NCI-H2196 (cell line): ENCODE measurements around the gene IGDCC3.
A peak's percentile ranks its signal among the peaks of the same experiment; 100 is the strongest.

Source experiments
- DNase-seq: peaks from one replicate; lab custom pipeline; 2025; ENCODE audit not compliant: unreplicated experiment; lab: John Stamatoyannopoulos, UW

IGDCC3 gene

DNA sequence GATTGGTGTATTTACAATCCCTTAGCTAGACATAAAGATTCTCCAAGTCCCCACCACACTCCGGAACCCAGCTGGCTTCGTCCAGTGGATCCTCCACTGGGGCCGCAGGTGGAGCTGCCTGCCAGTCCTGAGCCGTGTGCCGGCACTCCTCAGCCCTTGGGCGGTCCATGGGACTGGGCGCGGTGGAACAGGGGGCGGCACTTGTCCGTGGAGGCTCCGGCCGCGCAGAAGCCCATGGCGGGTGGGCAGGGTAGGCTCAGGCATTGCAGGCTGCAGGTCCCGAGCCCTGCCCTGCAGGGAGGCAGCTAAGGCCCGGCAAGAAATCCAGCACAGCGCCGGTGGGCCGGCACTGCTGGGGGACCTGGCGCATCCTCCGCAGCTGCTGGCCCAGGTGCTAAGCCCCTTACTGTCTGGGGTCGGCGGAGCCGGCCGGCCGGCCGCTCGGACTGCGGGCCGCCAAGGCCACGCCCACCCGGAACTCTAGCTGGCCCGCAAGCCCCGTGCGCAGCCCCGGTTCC is 76.8 kb downstream of the IGDCC3 start:
- no peak for DNase-seq

DNA sequence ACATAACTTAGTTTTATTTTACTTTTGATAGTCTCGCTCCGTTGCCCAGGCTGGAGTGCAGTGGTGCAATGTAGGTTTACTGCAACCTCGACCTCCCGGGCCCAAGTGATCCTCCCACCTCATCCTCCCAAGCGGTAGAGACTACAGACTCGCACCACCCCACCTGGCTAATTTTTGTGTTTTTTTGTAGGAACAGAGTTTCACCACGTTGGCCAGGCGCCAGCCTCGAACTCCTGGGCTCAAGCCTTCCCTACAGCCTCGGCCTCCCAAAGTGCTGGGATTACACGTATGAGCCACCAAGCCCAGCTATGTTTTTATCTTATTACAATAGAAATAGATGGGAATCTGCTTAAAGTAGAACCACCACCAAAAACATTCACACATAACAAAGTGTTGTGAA is 79.1 kb downstream of the IGDCC3 start:
- DNase-seq: no peak

DNA sequence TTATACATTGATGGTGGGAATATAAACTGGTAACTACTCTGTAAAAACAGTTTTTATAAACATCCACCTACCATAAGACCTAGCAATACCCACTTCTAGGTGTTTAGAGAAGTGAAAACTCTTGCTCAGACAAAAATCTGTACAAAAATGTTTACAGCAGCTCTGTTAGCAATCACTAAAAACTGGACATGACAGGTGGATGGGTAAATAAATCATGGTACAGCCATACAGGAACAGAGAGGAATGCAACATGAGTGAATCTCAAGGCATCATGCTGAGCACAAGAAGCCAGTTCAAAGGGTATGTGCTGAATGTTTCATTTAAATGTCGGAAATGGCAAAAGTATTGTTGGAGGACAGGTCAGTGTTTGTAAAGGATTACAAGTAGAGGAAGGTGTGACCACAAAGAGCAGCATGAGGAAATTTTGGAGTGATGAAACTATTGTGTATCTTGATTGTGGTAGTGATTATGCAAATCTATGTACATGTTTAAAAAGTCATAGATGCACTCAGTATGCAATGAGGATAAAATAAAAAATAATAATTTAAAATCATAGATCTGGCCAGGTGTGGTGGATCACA is 84.8 kb downstream of the IGDCC3 start:
- DNase-seq: no peak

DNA sequence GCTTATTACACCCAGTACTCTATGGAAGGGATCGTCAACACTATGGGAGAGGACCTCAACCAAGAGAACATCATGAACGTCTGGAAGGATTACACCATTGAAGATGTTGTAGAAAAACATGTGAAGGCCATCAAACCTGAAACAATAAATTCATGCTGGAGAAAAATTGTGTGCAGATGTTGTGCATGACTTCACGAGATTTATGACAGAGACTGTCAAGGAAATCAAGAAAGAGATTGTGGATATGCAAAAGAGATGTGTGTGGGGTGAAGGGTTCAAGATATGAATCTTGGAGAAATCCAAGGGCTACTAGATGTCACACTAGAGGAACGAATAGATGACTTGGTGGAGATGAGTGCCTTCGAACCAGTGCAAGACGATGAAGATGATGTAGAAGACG is 87.6 kb downstream of the IGDCC3 start:
- no peak for DNase-seq

DNA sequence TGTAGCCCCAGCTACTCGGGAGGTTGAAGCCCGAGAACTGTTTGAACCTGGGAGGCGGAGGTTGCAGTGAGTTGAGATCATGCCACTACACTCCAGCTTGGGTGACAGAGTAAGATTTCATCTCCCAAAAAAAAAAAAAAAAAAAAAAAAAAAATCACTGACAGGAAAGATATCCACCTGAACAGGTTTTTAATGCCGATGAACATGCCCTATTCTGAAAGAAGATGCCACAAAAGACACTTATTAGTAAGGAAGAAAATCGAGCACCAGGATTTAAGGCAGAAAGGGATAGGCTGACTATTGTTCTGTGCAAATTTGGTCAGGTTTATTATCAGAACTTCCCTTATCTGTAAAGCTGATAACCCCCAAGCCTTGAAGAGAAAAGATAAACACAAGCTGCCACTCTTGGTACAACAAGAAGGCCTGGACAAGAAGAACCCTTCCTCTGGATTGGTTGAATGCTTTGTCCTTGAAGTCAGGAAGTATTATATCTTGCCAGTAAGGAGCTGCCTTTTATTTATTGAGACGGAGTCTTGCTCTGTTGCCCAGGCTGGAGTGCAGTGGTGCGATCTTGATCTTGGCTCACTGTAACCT is 88.4 kb downstream of the IGDCC3 start:
- DNase-seq: no peak

DNA sequence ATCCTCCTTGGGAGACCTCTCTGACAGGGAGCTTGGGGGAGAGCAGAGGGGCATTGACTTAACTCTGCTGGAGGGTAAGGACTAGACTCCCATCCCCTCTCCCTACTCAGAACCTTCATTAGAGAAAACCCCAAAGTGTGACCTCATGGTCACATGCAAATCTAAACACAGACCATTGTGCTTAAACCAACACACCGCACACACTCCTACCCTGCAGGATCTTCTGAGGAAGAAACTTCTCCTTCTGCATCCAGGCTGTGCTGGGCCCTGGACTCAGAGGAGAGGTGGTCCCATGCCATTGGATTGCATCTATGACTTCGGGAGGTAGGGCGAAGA is 90.3 kb downstream of the IGDCC3 start:
- no peak for DNase-seq

DNA sequence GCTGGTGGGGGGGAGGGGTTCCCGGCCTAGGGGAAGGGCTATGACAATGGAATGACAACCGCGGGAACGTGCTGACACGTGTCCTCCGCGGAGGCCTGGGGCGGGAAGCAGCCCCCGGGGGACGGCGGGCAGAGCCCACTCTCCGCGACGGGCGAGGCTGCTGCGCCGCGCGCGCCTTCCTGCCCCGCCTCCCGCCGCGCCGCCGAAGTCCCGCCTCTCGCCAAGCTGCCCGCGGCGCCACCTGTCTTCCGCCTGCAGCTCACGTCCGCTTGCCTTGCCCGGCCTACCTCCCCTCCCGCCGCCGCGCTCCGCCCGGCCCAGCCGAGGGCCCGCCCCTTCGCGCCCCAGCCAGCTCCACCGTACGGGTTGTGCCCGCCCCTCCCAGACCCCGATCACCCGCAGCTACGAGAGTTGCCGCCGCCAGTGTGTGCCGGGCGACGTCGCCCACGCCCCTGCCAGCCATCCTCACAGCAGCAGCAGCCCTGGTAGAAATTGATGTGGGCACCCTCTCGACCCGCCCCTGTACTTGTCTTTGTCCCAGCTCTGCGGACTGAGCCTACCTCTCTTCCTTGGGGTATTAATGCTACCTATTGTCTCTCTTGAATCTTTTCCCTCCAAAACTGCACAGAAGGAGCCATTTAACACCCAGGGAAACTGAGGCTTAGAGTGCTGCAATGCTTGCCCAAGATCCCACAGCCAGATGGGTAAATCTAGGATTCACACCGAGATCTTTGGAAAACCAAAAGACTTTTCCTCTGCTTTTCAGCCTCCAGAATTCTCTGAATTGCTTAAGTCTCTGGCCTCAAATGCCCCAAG is 90.9 kb downstream of the IGDCC3 start, which contains the start of gene PARP16:
PARP16 (minus strand) TSS at position 180 of the 816 bp plus-strand sequence. CDS start 457 bp downstream, outside the sequence.
- peak; percentile 82 for DNase-seq

DNA sequence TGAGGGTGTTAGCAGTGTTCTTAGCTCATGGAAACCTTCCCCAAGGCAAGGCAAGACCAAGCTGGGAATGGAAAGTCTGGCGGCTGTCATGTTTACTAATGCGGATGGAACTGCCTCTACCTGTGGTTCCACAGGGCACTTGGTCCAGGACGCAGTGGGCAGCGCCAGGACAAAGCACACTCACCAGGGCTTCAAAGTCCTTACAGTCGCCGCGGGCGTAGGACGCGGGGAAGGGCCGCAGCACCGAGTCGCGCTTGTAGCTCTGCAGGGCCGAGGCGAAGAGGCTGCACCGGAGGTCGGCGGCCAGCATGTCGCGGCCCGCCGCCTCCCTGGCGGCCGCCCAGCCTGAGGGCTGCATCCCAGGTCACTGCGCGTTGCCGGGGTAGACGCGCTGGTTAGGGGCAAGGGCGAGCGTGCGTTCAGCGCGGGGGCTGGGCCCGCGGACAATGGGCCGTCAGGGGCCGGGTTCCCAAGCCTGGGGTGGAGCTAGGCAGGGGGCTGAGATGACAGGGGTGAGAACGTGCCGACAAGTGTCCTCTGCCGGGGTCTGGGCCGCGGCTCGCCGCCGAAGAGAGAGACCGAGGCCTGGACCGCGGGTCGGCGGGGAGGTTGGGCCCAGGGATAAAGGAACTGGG is 91.6 kb downstream of the IGDCC3 start:
- no peak for DNase-seq

DNA sequence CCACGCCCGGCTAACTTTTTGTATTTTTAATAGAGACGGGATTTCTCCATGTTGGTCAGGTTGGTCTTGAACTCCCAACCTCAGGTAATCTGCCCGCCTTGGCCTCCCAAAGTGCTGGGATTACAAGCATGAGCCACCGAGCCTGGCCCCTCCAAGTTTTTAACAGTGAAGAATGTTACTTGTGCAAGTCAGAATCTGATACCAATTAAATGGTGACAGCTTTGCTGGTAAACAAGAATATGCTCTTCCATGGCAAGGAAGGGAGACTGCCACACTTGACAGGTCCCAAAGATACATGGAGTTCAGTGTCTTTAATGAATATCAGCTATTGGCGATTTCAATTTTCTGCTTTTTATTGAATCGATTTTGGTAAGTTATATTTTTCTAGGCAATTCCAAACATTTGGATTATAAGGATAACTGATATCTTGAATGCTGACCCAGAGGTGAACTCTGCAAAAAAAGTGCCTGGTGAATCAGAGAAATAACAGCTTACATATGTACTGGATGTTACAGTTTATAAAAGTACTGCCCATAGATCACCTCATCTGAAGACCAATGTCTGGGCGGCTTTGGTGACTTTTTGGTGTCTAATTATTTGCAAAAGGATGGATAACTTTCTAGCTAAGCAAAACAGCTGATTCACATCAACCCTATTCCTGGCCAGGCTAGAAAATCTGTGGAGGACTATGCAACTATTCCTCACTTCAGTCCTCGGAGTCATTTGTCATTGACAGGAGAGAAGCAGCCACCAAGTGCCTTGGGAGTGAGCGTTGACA is 92.3 kb downstream of the IGDCC3 start:
- DNase-seq: no peak

DNA sequence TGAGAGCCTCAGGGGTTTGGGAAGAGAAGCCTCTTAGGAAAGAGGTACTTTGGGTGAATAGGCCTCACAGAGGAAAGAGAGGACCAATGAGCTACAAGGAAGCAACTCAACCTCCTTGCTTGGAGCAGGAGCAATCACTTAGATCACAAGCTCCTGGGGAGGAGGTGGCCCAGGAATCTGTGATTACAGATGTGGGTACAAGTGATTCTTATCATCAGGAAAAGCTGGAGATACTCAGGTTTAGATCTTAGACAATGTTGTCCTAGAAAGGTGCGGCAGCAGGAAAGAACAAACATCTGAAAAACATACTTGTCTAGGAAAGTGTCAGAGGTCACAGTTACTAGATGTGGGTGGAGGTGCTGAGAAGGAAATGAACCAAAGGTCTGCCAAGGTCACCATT is 99.3 kb downstream of the IGDCC3 start:
- DNase-seq: no peak
